K562 (cell line): ENCODE data around the gene LMNA. TPM values are rescaled to one million over a fixed set of nuclear protein-coding genes. Genes with fewer than 3 reads are reported as not detected.

Experiments used
- BRD4 ChIP-seq: fragments of 200-600 bp; sonication (generic); IDR thresholded peaks from 2 replicates; pipeline ENCODE4 v1.6.1; 2017; ENCODE audit warnings: inconsistent platforms
- CTBP1 ChIP-seq: fragments of 450-650 bp; IDR thresholded peaks from 2 replicates; pipeline ENCODE4 v1.6.1; 2016; ENCODE audit warnings: borderline replicate concordance
- FIP1L1 ChIP-seq: fragments of 200-400 bp; formaldehyde crosslinking; IDR thresholded peaks from 2 replicates; pipeline ENCODE4 v1.6.1; 2018; ENCODE audit warnings: mild to moderate bottlenecking, low read depth, low read length; ENCODE audit not compliant: poor library complexity, severe bottlenecking
- FOSL1 ChIP-seq: fragments of 200-800 bp; sonication (Bioruptor generic); conservative IDR thresholded peaks from 2 replicates; pipeline ENCODE4 v1.6.1; 2016; ENCODE audit warnings: missing genetic modification characterization, missing compliant biosample characterization
- HLTF ChIP-seq: fragments of 450-650 bp; IDR thresholded peaks from 2 replicates; pipeline ENCODE4 v1.6.1; 2016
- LCOR ChIP-seq: sonication (generic); formaldehyde crosslinking; IDR thresholded peaks from 2 replicates; pipeline ENCODE4 v1.8.0; 2022; ENCODE audit warnings: mild to moderate bottlenecking, missing genetic modification reagents
- MECOM ChIP-seq: fragments of 250-450 bp; sonication (Bioruptor Pico); IDR thresholded peaks from 2 replicates; pipeline ENCODE4 v1.8.0; 2022; ENCODE audit warnings: inconsistent platforms
- MTA1 ChIP-seq: fragments of 450-650 bp; IDR thresholded peaks from 2 replicates; pipeline ENCODE4 v1.6.1; 2017; ENCODE audit warnings: borderline replicate concordance
- SMC3 ChIP-seq: conservative IDR thresholded peaks from 2 replicates; pipeline ENCODE4 v1.6.1; 2011; ENCODE audit warnings: low read depth, low read length, improper control_type of control experiment; ENCODE audit not compliant: insufficient read depth
- SNIP1 ChIP-seq: fragments of 450-650 bp; IDR thresholded peaks from 2 replicates; pipeline ENCODE4 v1.7.1; 2017; ENCODE audit warnings: low read depth, mild to moderate bottlenecking
- SREBF1 ChIP-seq: fragments of 150-350 bp; IDR thresholded peaks from 2 replicates; pipeline ENCODE4 v1.6.1; 2014; ENCODE audit warnings: antibody characterized with exemption, low read depth, low read length, borderline replicate concordance
- U2AF2 ChIP-seq: fragments of 200-400 bp; formaldehyde crosslinking; optimal IDR thresholded peaks from 2 replicates; pipeline ENCODE3; 2017; ENCODE audit warnings: low read depth, mild to moderate bottlenecking, low read length
- ZKSCAN8 ChIP-seq: fragments of 200-800 bp; sonication (Bioruptor generic); IDR thresholded peaks from 2 replicates; pipeline ENCODE4 v1.6.1; 2016; ENCODE audit warnings: missing genetic modification characterization, missing compliant biosample characterization
- polyA plus RNA-seq, 8 experiments: library from polyadenylated mRNA; depleted of rRNA in 4 of 8; stranded (reverse) in 5 of 8; unstranded in 3 of 8; fragments of >200 nt; fragmentation: Nextera tagmentation in 2 of 8; fragmentation: Illumina TruSeq in 1 of 8; extraction: Ambion mirVana in 2 of 8; extraction: Trizol in 1 of 8; gene quantifications; 2 replicates each; pipeline versions ENCODE4 v1.2.1 to v1.2.3, GENCODE V29; 2011 to 2014; ENCODE audit warnings: inconsistent platforms in 1 of 8, missing spikeins in 1 of 8
- total RNA-seq, 7 experiments: library from RNA; depleted of rRNA in 6 of 7; stranded (reverse); fragments of >200 nt in 6 of 7; fragmentation: Illumina TruSeq in 2 of 7; extraction: Trizol in 2 of 7; gene quantifications; 2 replicates each; pipeline versions ENCODE4 v1.2.1 to v1.2.3, GENCODE V29; 2011 to 2021; ENCODE audit warnings: low replicate concordance in 1 of 7
- TF ChIP-seq, protein P1 (sequence below): fragments of 450-650 bp; formaldehyde crosslinking; IDR thresholded peaks from 2 replicates; pipeline ENCODE4 v1.4.0; 2020; ENCODE audit warnings: mild to moderate bottlenecking, mixed read lengths
- TF ChIP-seq, protein P2 (sequence below): sonication (generic); formaldehyde crosslinking; IDR thresholded peaks from 2 replicates; pipeline ENCODE4 v1.8.0; 2022; ENCODE audit warnings: mild to moderate bottlenecking, missing genetic modification reagents
- TF ChIP-seq, protein P3 (sequence below): sonication (generic); formaldehyde crosslinking; IDR thresholded peaks from 2 replicates; pipeline ENCODE4 v1.8.0; 2022; ENCODE audit warnings: mild to moderate bottlenecking, missing genetic modification reagents
- TF ChIP-seq, protein P4 (sequence below): fragments of 250-450 bp; sonication (Bioruptor Pico); IDR thresholded peaks from 2 replicates; pipeline ENCODE4 v1.4.0; 2020; ENCODE audit warnings: mild to moderate bottlenecking, moderate library complexity, borderline replicate concordance
- TF ChIP-seq, protein P5 (sequence below), 2 experiments: fragments of 450-650 bp; IDR thresholded peaks; 2 replicates each; pipeline ENCODE4 v1.6.1; 2018; ENCODE audit warnings: mild to moderate bottlenecking in 2 of 2, low read depth in 1 of 2; ENCODE audit not compliant: partially characterized antibody in 2 of 2

LMNA gene
- total and polyA plus RNA-seq, 9 of the 15 experiments (the other 6 are each of a cell fraction or from before 2014, with no cell fraction given): 1.00 to 347 (median 88.2) TPM

DNA sequence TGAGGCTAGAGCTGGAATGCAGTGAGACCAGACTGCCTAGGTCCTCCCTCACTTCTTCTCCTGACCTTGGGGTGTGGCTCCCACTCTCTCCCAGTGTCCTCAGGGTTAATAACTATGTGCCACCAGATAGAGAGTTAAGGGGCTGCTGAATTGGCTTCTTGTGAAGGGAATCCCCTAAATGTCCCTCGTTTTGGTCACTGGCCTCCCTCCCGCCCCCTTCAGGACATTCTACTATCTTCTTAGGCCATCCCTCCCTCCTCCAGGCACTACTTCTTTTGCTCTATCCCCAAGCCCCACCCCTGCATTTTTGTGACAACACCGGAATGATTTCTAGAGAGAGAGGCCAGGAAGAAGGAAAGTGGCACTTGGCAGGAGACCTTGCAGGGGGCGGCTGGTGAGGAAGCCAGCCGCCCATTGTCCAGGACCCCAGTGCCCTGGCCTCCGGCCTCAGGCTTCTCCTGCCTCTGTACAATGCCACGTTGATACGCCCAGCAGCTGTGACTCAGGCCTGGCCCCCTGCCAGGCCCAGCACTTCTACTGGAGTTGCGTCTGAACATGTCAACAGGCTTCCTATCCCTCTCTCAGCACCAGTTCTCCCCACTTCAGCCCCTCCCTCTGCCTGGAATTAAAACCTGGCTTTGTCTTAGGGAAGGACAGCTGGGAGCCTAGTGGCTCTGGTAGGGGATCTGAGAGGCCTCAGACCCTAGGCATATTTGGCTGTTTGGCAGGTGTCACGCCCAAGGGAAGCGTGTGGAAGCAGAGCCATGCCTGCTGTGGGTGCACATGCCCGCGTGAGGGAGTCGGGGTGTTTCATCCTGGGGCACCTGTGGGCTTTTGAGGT, 9.1 kb downstream of the LMNA start (continued):
- no peak for TF ChIP-seq SREBF1
- TF ChIP-seq LCOR (CRISPR knock-in tag): peak; percentile 17; the same call in 1 of the 2 replicates
- TF ChIP-seq MTA1: no peak
- TF ChIP-seq, protein P1, sequence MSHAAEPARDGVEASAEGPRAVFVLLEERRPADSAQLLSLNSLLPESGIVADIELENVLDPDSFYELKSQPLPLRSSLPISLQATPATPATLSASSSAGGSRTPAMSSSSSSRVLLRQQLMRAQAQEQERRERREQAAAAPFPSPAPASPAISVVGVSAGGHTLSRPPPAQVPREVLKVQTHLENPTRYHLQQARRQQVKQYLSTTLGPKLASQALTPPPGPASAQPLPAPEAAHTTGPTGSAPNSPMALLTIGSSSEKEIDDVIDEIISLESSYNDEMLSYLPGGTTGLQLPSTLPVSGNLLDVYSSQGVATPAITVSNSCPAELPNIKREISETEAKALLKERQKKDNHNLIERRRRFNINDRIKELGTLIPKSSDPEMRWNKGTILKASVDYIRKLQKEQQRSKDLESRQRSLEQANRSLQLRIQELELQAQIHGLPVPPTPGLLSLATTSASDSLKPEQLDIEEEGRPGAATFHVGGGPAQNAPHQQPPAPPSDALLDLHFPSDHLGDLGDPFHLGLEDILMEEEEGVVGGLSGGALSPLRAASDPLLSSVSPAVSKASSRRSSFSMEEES (CRISPR knock-in tag): no peak
- TF ChIP-seq, protein P2, sequence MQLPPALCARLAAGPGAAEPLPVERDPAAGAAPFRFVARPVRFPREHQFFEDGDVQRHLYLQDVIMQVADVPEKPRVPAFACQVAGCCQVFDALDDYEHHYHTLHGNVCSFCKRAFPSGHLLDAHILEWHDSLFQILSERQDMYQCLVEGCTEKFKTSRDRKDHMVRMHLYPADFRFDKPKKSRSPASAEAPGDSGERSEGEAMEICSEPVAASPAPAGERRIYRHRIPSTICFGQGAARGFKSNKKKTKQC (CRISPR knock-in tag): no peak
- no peak for TF ChIP-seq SMC3
- TF ChIP-seq, protein P3, sequence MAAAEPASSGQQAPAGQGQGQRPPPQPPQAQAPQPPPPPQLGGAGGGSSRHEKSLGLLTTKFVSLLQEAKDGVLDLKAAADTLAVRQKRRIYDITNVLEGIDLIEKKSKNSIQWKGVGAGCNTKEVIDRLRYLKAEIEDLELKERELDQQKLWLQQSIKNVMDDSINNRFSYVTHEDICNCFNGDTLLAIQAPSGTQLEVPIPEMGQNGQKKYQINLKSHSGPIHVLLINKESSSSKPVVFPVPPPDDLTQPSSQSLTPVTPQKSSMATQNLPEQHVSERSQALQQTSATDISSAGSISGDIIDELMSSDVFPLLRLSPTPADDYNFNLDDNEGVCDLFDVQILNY (CRISPR knock-in tag): no peak
- TF ChIP-seq, protein P4, sequence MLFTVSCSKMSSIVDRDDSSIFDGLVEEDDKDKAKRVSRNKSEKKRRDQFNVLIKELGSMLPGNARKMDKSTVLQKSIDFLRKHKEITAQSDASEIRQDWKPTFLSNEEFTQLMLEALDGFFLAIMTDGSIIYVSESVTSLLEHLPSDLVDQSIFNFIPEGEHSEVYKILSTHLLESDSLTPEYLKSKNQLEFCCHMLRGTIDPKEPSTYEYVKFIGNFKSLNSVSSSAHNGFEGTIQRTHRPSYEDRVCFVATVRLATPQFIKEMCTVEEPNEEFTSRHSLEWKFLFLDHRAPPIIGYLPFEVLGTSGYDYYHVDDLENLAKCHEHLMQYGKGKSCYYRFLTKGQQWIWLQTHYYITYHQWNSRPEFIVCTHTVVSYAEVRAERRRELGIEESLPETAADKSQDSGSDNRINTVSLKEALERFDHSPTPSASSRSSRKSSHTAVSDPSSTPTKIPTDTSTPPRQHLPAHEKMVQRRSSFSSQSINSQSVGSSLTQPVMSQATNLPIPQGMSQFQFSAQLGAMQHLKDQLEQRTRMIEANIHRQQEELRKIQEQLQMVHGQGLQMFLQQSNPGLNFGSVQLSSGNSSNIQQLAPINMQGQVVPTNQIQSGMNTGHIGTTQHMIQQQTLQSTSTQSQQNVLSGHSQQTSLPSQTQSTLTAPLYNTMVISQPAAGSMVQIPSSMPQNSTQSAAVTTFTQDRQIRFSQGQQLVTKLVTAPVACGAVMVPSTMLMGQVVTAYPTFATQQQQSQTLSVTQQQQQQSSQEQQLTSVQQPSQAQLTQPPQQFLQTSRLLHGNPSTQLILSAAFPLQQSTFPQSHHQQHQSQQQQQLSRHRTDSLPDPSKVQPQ: no peak
- no peak for TF ChIP-seq ZKSCAN8 (CRISPR knock-in tag)
- no peak for TF ChIP-seq U2AF2
- TF ChIP-seq CTBP1: peak; percentile 68
- TF ChIP-seq BRD4: no peak
- no peak for TF ChIP-seq SNIP1
- no peak for TF ChIP-seq HLTF
- no peak for TF ChIP-seq FIP1L1
- TF ChIP-seq, protein P5, sequence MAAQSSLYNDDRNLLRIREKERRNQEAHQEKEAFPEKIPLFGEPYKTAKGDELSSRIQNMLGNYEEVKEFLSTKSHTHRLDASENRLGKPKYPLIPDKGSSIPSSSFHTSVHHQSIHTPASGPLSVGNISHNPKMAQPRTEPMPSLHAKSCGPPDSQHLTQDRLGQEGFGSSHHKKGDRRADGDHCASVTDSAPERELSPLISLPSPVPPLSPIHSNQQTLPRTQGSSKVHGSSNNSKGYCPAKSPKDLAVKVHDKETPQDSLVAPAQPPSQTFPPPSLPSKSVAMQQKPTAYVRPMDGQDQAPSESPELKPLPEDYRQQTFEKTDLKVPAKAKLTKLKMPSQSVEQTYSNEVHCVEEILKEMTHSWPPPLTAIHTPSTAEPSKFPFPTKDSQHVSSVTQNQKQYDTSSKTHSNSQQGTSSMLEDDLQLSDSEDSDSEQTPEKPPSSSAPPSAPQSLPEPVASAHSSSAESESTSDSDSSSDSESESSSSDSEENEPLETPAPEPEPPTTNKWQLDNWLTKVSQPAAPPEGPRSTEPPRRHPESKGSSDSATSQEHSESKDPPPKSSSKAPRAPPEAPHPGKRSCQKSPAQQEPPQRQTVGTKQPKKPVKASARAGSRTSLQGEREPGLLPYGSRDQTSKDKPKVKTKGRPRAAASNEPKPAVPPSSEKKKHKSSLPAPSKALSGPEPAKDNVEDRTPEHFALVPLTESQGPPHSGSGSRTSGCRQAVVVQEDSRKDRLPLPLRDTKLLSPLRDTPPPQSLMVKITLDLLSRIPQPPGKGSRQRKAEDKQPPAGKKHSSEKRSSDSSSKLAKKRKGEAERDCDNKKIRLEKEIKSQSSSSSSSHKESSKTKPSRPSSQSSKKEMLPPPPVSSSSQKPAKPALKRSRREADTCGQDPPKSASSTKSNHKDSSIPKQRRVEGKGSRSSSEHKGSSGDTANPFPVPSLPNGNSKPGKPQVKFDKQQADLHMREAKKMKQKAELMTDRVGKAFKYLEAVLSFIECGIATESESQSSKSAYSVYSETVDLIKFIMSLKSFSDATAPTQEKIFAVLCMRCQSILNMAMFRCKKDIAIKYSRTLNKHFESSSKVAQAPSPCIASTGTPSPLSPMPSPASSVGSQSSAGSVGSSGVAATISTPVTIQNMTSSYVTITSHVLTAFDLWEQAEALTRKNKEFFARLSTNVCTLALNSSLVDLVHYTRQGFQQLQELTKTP (IDR thresholded peaks at IDR 0.05; ENCODE audit: low read depth in 1 of 2, partially characterized antibody in 2 of 2): peak; percentile 9 to 21
- TF ChIP-seq FOSL1 (tag): peak; percentile 84
- TF ChIP-seq MECOM: no peak
